CD4-positive, CD25-positive, alpha-beta regulatory T cell (primary cell): ENCODE results near the gene RAPGEF4. TPM values are rescaled to one million over a fixed set of nuclear protein-coding genes. Genes with fewer than 3 reads are reported as not detected.

ENCODE experiments used
- ATAC-seq, 2 donors: fragments of 150-1000 bp; cut with Tn5 transposase; one replicate each; pipeline ENCODE4 v1.10.0; 2021; ENCODE audit warnings: low read depth in 2 of 2, moderate number of reproducible peaks in 2 of 2, moderate library complexity in 1 of 2
- DNase-seq, 3 donors: peaks; one replicate each; pipeline versions ENCODE4 v3.0.0 to v3.0.0-alpha.2; 2012 to 2022; ENCODE audit warnings: mixed read lengths in 1 of 3
- H3K27ac ChIP-seq: one replicate; pipeline ENCODE4 v1.7.0; 2013; ENCODE audit warnings: mild to moderate bottlenecking, low read length; ENCODE audit not compliant: insufficient read depth, poor library complexity, severe bottlenecking
- H3K27me3 ChIP-seq: one replicate; pipeline ENCODE4 v1.7.0; 2013; ENCODE audit warnings: low read length; ENCODE audit not compliant: control insufficient read depth, insufficient read depth
- H3K36me3 ChIP-seq: one replicate; pipeline ENCODE4 v1.7.0; 2013; ENCODE audit warnings: mild to moderate bottlenecking, low read length, moderate library complexity; ENCODE audit not compliant: control insufficient read depth, insufficient read depth
- H3K4me1 ChIP-seq: 2 replicates; pipeline ENCODE4 v1.7.0; 2013; ENCODE audit warnings: mild to moderate bottlenecking, low read length; ENCODE audit not compliant: insufficient read depth, control insufficient read depth, poor library complexity, severe bottlenecking
- H3K4me3 ChIP-seq: one replicate; pipeline ENCODE4 v1.7.0; 2013; ENCODE audit warnings: low read depth, mild to moderate bottlenecking, low read length, moderate library complexity
- H3K9me3 ChIP-seq, 2 experiments: 1 replicate in 1 of 2; 2 replicates in 1 of 2; pipeline ENCODE4 v1.7.0; 2013; ENCODE audit warnings: low read length in 2 of 2, mild to moderate bottlenecking in 1 of 2, moderate library complexity in 1 of 2; ENCODE audit not compliant: control insufficient read depth in 2 of 2
- H3K27ac Mint-ChIP-seq, 3 donors: one replicate each; pipeline ENCODE4 v1.8.0; 2020 to 2022; ENCODE audit warnings: mild to moderate bottlenecking in 3 of 3, mixed read lengths in 3 of 3, moderate library complexity in 2 of 3
- H3K27me3 Mint-ChIP-seq: one replicate; pipeline ENCODE4 v1.8.0; 2022; ENCODE audit warnings: mild to moderate bottlenecking, mixed read lengths
- H3K36me3 Mint-ChIP-seq: one replicate; pipeline ENCODE4 v1.8.0; 2020; ENCODE audit warnings: mixed read lengths
- H3K4me1 Mint-ChIP-seq, 4 donors: one replicate each; pipeline ENCODE4 v1.8.0; 2020 to 2022; ENCODE audit warnings: mixed read lengths in 4 of 4, mild to moderate bottlenecking in 1 of 4
- H3K4me3 Mint-ChIP-seq, 4 donors: one replicate each; pipeline ENCODE4 v1.8.0; 2020 to 2022; ENCODE audit warnings: mild to moderate bottlenecking in 4 of 4, mixed read lengths in 4 of 4, moderate library complexity in 3 of 4
- H3K9me3 Mint-ChIP-seq, 7 donors: one replicate each; pipeline ENCODE4 v1.8.0; 2020 to 2022; ENCODE audit warnings: mixed read lengths in 7 of 7, mild to moderate bottlenecking in 3 of 7, moderate library complexity in 2 of 7
- polyA plus RNA-seq, 4 donors: library from polyadenylated mRNA; unstranded; fragments of 300-500 nt; fragmentation: Illumina TruSeq; gene quantifications; one replicate each; pipeline ENCODE4 v1.2.3, GENCODE V29; 2021
- total RNA-seq: library from RNA; stranded (reverse); gene quantifications from one replicate; pipeline ENCODE4 v1.2.3, GENCODE V29; 2022

Gene RAPGEF4
- total and polyA plus RNA-seq, 5 donors from 2014 or later: 1.4 TPM; not detected in 4

DNA sequence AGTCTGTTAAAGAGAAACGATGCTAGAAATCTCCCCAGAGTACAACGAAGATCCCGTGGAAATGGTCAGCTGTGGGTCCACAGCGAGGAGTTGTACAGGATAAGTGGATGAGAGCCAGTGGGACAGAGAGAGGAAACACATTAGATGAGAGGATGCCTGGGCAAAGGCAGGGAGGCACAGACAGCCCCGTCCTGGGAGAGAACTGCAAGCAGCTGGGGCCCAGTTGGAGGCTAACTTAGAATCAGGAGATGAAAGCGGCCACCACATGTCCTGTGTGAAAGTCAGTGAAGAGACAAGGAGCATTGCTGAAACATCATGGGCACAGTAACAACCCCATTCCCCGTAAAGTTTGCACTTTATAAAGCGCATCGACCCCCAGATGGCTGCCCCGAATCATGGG lies 157.5 kb downstream of the RAPGEF4 start:
- Histone ChIP-seq H3K4me1 (no peaks in the 10 kb centered on the region), H3K4me3 (no peak overlapping the region), H3K9me3 (no peaks in the 10 kb centered on the region), H3K27ac (no peak overlapping the region), H3K36me3 (no peaks in the 10 kb centered on the region), H3K27me3 (no peaks in the 10 kb centered on the region)
- Mint-ChIP-seq H3K4me3 (no peak overlapping the region), H3K4me1 (no peaks in the 10 kb centered on the region), H3K36me3 (no peaks in the 10 kb centered on the region), H3K27ac (no peak overlapping the region), H3K9me3 (no peaks in the 10 kb centered on the region), H3K27me3 (peaks cover 2% of the 10 kb centered on the region)
- ATAC-seq: no peak
- no peak for DNase-seq

DNA sequence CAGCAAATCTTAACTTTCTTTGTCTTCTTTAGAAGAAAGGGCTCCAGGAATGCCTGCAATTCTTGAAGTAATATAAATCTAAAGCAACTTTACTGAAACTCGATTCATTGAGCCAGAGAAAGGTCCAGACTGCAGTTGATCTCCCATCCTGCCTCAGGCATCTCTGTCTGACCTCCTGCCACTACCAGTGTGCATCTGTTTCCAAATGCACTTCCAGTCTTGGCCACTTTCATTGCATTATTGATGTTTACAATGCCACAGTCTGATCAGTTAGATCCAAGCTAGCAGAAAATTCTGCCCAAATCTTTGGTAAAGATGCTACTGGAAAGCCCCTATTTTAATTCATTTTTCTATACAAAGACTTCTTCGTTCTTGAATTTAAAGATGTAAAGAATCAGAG lies 158.0 kb downstream of the RAPGEF4 start:
- DNase-seq (no peak), ATAC-seq (no peak)
- no peaks in the 10 kb centered on the region for H3K9me3 Mint-ChIP-seq
- no peak overlapping the region for H3K27ac ChIP-seq
- no peaks in the 10 kb centered on the region for H3K9me3 ChIP-seq
- no peaks in the 10 kb centered on the region for H3K27me3 ChIP-seq
- H3K4me1 ChIP-seq: no peaks in the 10 kb centered on the region
- no peaks in the 10 kb centered on the region for H3K36me3 Mint-ChIP-seq
- H3K4me1 Mint-ChIP-seq: no peaks in the 10 kb centered on the region
- H3K36me3 ChIP-seq: no peaks in the 10 kb centered on the region
- H3K4me3 Mint-ChIP-seq: no peak overlapping the region
- no peaks in the 10 kb centered on the region for H3K27me3 Mint-ChIP-seq
- H3K4me3 ChIP-seq: no peak overlapping the region
- H3K27ac Mint-ChIP-seq: no peak overlapping the region

DNA sequence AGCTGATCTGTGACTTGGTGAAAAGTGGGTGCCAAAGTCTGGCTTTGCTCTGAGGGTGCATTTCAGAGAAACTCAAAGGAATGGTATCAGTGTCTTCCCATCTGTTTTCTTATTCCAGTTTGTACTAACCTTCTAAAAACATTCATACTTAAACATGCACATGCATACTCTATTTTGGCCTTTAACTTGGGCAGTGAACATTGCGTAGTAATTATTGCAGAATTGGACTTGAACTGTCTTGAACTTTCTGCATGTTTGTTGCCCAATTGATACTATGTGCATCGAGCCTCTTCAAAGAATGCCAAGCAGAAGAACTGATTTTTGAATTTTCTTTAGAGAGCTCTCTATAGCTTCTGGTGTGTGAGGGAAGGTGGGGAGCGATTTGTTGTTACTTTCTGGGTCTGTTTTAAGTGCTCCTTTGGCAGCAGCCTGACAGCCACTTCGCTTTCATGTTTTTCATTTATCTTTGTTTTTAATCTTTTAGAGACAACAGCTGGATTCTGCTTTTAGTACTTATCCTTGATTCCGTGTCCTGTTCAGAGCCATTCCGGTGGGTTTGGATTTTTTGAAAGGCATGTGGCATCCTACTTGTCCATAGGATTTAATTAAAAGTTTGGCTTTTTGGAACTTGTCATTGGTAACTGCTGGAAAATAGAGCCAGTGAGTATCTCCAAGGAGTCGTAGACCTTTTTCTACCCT lies 159.2 kb downstream of the RAPGEF4 start:
- no peak for ATAC-seq
- Mint-ChIP-seq H3K4me1 (no peaks in the 10 kb centered on the region), H3K27me3 (no peaks in the 10 kb centered on the region), H3K9me3 (no peaks in the 10 kb centered on the region), H3K27ac (no peak overlapping the region), H3K36me3 (no peaks in the 10 kb centered on the region), H3K4me3 (no peak overlapping the region)
- no peak for DNase-seq
- Histone ChIP-seq H3K9me3 (no peaks in the 10 kb centered on the region), H3K36me3 (no peaks in the 10 kb centered on the region), H3K4me1 (no peaks in the 10 kb centered on the region), H3K4me3 (no peak overlapping the region), H3K27me3 (no peaks in the 10 kb centered on the region), H3K27ac (no peak overlapping the region)

DNA sequence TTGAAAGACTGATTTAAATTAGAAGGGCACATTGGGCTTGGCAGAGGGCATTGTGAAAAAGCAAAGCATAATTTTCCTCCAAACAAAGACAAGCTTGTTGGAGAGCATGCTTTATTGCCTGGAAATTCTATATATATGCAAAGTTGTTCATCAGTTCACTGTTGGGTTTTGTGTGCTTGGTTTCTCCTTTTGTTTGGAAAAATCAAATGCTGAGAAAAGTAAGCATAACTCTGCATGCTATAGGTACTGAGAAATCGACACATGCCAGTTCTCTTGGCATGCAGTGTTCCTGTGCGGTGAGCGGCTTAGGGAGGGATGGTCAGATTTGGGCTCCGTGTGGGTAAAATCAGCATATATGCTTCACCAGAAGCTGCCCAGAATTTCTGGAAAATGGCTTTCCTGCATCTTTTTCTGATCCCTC lies 161.0 kb downstream of the RAPGEF4 start:
- no peaks in the 10 kb centered on the region for H3K27me3 ChIP-seq
- no peaks in the 10 kb centered on the region for H3K36me3 ChIP-seq
- H3K36me3 Mint-ChIP-seq: no peaks in the 10 kb centered on the region
- H3K4me1 ChIP-seq: no peaks in the 10 kb centered on the region
- no peak overlapping the region for H3K27ac Mint-ChIP-seq
- no peaks in the 10 kb centered on the region for H3K9me3 ChIP-seq
- H3K9me3 Mint-ChIP-seq: no peaks in the 10 kb centered on the region
- DNase-seq (no peak), ATAC-seq (no peak)
- H3K27me3 Mint-ChIP-seq: peaks cover 3% of the 10 kb centered on the region
- no peak overlapping the region for H3K4me3 ChIP-seq
- H3K27ac ChIP-seq: no peak overlapping the region
- no peak overlapping the region for H3K4me3 Mint-ChIP-seq
- H3K4me1 Mint-ChIP-seq: no peaks in the 10 kb centered on the region

DNA sequence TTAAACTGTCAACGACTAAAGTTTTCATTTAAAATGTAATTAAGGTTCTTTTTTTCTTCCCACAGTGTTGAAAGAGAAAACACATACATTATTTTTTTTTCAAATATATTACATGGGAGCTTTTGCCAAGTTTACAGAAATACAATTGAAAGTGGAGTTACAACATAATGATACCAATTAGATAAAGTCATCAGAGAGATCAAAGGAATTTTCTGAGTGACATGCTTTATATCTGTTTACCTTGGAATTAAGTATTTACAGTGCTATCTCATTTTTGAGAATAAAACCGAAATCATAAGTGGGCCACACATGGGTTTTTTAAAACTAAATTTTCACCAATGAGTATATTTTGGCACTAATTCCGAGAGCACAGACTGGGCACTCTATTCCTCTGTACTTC lies 165.2 kb downstream of the RAPGEF4 start:
- peaks cover 0 to 4% (median 0%) of the 10 kb centered on the region in 4 donors for H3K4me1 Mint-ChIP-seq
- H3K4me3 ChIP-seq: no peak overlapping the region
- peaks cover 0 to 2% (median 0%) of the 10 kb centered on the region in 7 donors for H3K9me3 Mint-ChIP-seq
- H3K4me3 Mint-ChIP-seq: no peak overlapping the region
- ATAC-seq (no peak), DNase-seq (no peak)
- no peaks in the 10 kb centered on the region for H3K9me3 ChIP-seq
- no peaks in the 10 kb centered on the region for H3K36me3 ChIP-seq
- no peak overlapping the region for H3K27ac Mint-ChIP-seq
- no peaks in the 10 kb centered on the region for H3K36me3 Mint-ChIP-seq
- H3K27me3 ChIP-seq: no peaks in the 10 kb centered on the region
- H3K4me1 ChIP-seq: no peaks in the 10 kb centered on the region
- peaks cover 4% of the 10 kb centered on the region for H3K27me3 Mint-ChIP-seq
- H3K27ac ChIP-seq: no peak overlapping the region

DNA sequence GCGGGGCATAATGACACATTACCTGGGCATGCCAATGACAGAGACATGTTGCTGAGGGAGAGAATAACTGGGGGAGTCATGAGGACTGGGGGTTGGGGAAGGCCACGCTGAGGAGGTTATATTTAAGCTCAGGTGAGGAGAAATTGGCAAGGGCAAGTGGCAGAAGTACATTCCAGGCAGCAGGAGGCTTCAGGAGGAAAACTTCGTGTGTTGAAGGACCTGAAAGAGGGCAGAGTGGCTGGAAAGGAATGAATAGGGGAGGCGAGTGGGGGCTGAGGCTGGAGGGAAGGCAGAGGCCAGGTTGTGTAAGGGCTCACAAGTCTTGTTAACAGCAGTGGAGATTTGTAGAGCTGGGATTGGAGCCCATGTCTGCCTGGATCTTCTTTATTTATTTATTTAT lies 166.3 kb downstream of the RAPGEF4 start:
- Mint-ChIP-seq H3K9me3 (peaks cover 0 to 2% (median 0%) of the 10 kb centered on the region in 7 donors), H3K4me1 (peaks cover 0 to 4% (median 0%) of the 10 kb centered on the region in 4 donors), H3K4me3 (no peak overlapping the region), H3K27me3 (peaks cover 4% of the 10 kb centered on the region), H3K36me3 (no peaks in the 10 kb centered on the region), H3K27ac (no peak overlapping the region)
- no peak for ATAC-seq
- H3K4me1 ChIP-seq: no peaks in the 10 kb centered on the region
- no peaks in the 10 kb centered on the region for H3K9me3 ChIP-seq
- no peak overlapping the region for H3K27ac ChIP-seq
- no peaks in the 10 kb centered on the region for H3K27me3 ChIP-seq
- DNase-seq: no peak
- no peaks in the 10 kb centered on the region for H3K36me3 ChIP-seq
- H3K4me3 ChIP-seq: no peak overlapping the region

DNA sequence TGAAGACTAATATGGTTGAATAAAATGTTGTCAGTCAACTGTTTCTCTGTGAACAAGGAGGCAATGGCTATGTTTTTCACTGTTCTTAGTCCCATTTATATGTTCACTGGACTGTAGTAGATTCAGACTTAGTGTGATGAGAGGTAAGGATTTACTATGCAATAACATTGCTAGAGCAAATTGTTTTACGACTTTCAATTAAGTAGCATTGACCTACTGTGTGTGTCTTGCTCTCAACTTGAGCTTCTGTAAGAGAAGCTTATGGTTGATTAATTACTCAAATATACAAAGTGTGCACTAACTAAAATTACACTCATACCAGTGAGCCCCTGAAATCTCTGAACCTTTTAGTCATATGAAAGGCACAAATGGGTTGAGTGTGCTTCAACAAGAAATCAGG lies 168.6 kb downstream of the RAPGEF4 start:
- no peak overlapping the region for H3K27ac Mint-ChIP-seq
- H3K9me3 ChIP-seq: no peaks in the 10 kb centered on the region
- H3K9me3 Mint-ChIP-seq: peaks cover 0 to 2% (median 0%) of the 10 kb centered on the region in 7 donors

More for the DNA sequence above, 168.6 kb downstream of the RAPGEF4 start:
- H3K4me3 Mint-ChIP-seq: no peak overlapping the region
- peaks cover 4% of the 10 kb centered on the region for H3K27me3 Mint-ChIP-seq
- no peaks in the 10 kb centered on the region for H3K36me3 Mint-ChIP-seq
- H3K4me1 ChIP-seq: no peaks in the 10 kb centered on the region
- ATAC-seq (no peak), DNase-seq (no peak)
- H3K27ac ChIP-seq: no peak overlapping the region
- no peak overlapping the region for H3K4me3 ChIP-seq
- peaks cover 0 to 4% (median 0%) of the 10 kb centered on the region in 4 donors for H3K4me1 Mint-ChIP-seq
- H3K36me3 ChIP-seq: no peaks in the 10 kb centered on the region
- no peaks in the 10 kb centered on the region for H3K27me3 ChIP-seq
